Lower leg skin (tissue), 3 donors: ENCODE data around the gene CTNNA2.

Experiments
- POLR2A ChIP-seq, 2 donors: fragments of 450-650 bp; IDR thresholded peaks; one replicate each; pipeline ENCODE4 v1.6.1; 2016 to 2017; ENCODE audit warnings: antibody characterized with exemption in 2 of 2, mild to moderate bottlenecking in 1 of 2, moderate library complexity in 1 of 2
- TF ChIP-seq, protein P1 (sequence below), 3 donors: fragments of 450-650 bp; IDR thresholded peaks; one replicate each; pipeline ENCODE4 v1.5.1; 2016; ENCODE audit warnings: antibody characterized with exemption in 3 of 3, mild to moderate bottlenecking in 3 of 3, moderate library complexity in 2 of 3

DNA sequence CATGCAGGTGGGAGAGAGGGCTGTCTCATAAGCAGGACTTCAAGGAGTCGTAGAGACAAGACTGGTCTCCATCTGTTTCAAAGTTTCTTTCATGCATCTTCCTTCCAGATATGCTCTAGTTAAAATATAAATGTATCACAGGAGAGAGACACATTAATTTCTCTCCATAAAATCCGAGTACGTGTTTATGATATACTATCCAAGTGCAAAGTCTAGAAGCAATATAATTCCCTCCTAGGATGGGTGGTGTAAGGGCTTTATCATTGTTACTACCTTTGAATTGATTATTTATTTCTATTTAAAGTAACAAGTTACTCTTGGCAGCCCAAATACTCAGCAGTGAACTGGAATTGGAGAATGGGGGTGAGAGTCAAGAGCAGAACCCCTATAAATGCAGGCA lies 619.4 kb downstream of the CTNNA2 start:
- TF ChIP-seq, protein P1, sequence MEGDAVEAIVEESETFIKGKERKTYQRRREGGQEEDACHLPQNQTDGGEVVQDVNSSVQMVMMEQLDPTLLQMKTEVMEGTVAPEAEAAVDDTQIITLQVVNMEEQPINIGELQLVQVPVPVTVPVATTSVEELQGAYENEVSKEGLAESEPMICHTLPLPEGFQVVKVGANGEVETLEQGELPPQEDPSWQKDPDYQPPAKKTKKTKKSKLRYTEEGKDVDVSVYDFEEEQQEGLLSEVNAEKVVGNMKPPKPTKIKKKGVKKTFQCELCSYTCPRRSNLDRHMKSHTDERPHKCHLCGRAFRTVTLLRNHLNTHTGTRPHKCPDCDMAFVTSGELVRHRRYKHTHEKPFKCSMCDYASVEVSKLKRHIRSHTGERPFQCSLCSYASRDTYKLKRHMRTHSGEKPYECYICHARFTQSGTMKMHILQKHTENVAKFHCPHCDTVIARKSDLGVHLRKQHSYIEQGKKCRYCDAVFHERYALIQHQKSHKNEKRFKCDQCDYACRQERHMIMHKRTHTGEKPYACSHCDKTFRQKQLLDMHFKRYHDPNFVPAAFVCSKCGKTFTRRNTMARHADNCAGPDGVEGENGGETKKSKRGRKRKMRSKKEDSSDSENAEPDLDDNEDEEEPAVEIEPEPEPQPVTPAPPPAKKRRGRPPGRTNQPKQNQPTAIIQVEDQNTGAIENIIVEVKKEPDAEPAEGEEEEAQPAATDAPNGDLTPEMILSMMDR (IDR thresholded peaks at IDR 0.05): no peak
- no peak for TF ChIP-seq POLR2A (IDR thresholded peaks at IDR 0.05)
